ENCODE measurements around the gene VASH1.
A peak's percentile ranks its signal among the peaks of the same experiment; 100 is the strongest.

VASH1 gene

GRCh38 chr14:76793324-76793723 is 32.1 kb downstream of the VASH1 start:
- DNase-seq = no peak

- DNase-seq = no peak
These were observed 32.7 kb downstream of the VASH1 start for GRCh38 chr14:76793956-76794355.

- no peak for DNase-seq
These were observed 45.2 kb downstream of the VASH1 start for GRCh38 chr14:76806446-76806845.

GRCh38 chr14:76808011-76808410 is 46.7 kb downstream of the VASH1 start:
- no peak for DNase-seq

- DNase-seq = no peak
These were observed 47.7 kb downstream of the VASH1 start for GRCh38 chr14:76808990-76809389.

GRCh38 chr14:76810525-76810924 is 49.3 kb downstream of the VASH1 start:
- no peak for DNase-seq

- no peak for DNase-seq
These were observed 49.7 kb downstream of the VASH1 start for GRCh38 chr14:76810953-76811400.

- DNase-seq = no peak
These were observed 50.3 kb downstream of the VASH1 start for GRCh38 chr14:76811561-76811960.

GRCh38 chr14:76812093-76812421 is 50.8 kb downstream of the VASH1 start:
- DNase-seq = no peak

- DNase-seq = peak; percentile 78 to 90
These were observed 51.4 kb downstream of the VASH1 start, which contains the start of gene ANGEL1 for GRCh38 chr14:76812422-76813383. Gene ANGEL1, minus strand, starts transcription at chr14:76812882. Its CDS starts 55 bp downstream, at chr14:76812827.

- DNase-seq = no peak
These were observed 53.7 kb downstream of the VASH1 start for GRCh38 chr14:76814726-76815645.

GRCh38 chr14:76820700-76821099 is 59.4 kb downstream of the VASH1 start:
- DNase-seq = no peak

GRCh38 chr14:76826122-76826521 is 64.9 kb downstream of the VASH1 start, which contains the start of gene LRRC74A:
Gene LRRC74A, plus strand, starts transcription at chr14:76826408. Its CDS starts 290 bp downstream, at chr14:76826698.
- DNase-seq = no peak

- no peak for DNase-seq
These were observed 66.5 kb downstream of the VASH1 start for GRCh38 chr14:76827696-76828296.

GRCh38 chr14:76828339-76829012 is 67.2 kb downstream of the VASH1 start:
- no peak for DNase-seq

GRCh38 chr14:76829013-76829365 is 67.7 kb downstream of the VASH1 start:
- DNase-seq = no peak

GRCh38 chr14:76829650-76830421 is 68.6 kb downstream of the VASH1 start:
- no peak for DNase-seq

GRCh38 chr14:76830556-76830955 is 69.3 kb downstream of the VASH1 start:
- DNase-seq = no peak

GRCh38 chr14:76832503-76832988 is 71.3 kb downstream of the VASH1 start:
- DNase-seq = no peak
